Measurements from ENCODE around the gene SH3RF3.

- TF ChIP-seq CTCF (IDR thresholded peaks at IDR 0.05), result no peak
- TF ChIP-seq POLR2A (IDR thresholded peaks at IDR 0.05), result no peak
Observed at GRCh38 chr2:109497463-109497862, 368.5 kb downstream of the SH3RF3 start.
